A549 (cell line): ENCODE results near the gene PTCH2. TPM values are rescaled to one million over a fixed set of nuclear protein-coding genes. Genes with fewer than 3 reads are reported as not detected.
"Not testable (repeated sequence)": the region's sequence is repeated elsewhere in the genome, so short reads cannot be mapped to it uniquely, and the experiment has no call there.

Experiments used
- ATAC-seq, 2 experiments: fragments of 200-7000 bp in 1 of 2; fragments of >200 bp in 1 of 2; cut with Nextera tagmentation in 1 of 2; cut with Tn5 transposase in 1 of 2; 3 replicates each; pipeline versions ENCODE4 v1.8.0 to v1.9.1; 2018 to 2020; ENCODE audit warnings: mild to moderate bottlenecking in 1 of 2, moderate library complexity in 1 of 2
- CTCF ChIA-PET: fragments of 300-600 bp; sonication (Branson Sonifier 250); formaldehyde crosslinking; extraction: SDS; loops from one replicate; lab custom pipeline; 2021; ENCODE audit warnings: antibody characterized with exemption, inconsistent platforms; lab: Yijun Ruan, JAX
- POLR2A ChIA-PET: fragments of 350-600 bp; formaldehyde crosslinking; extraction: SDS; loops from one replicate; lab custom pipeline; 2021; ENCODE audit warnings: antibody characterized with exemption, inconsistent platforms; lab: Yijun Ruan, JAX
- DNase-seq, 2 experiments: peaks; one replicate each; pipeline versions ENCODE4 v3.0.0 to v3.0.0-alpha.2; 2011 to 2016; ENCODE audit warnings: low read depth in 1 of 2, low spot score in 1 of 2
- FAIRE-seq: peaks from 2 replicates; lab custom pipeline; 2011; peaks lifted over from hg19 to GRCh38; lab: Jason Lieb, UNC
- H3K27ac ChIP-seq, 2 experiments: fragments of >200 bp; sonication (Bioruptor Twin); formaldehyde crosslinking; 3 replicates each; pipeline ENCODE4 v1.5.1; 2016 to 2017
- H3K4me1 ChIP-seq: fragments of >200 bp; sonication (Bioruptor Twin); formaldehyde crosslinking; 3 replicates; pipeline ENCODE4 v1.6.1; 2016
- H3K4me2 ChIP-seq: fragments of >200 bp; sonication (Bioruptor Twin); formaldehyde crosslinking; 3 replicates; pipeline ENCODE4 v1.6.1; 2016
- H3K4me3 ChIP-seq: fragments of >200 bp; sonication (Bioruptor Twin); formaldehyde crosslinking; 3 replicates; pipeline ENCODE4 v1.5.1; 2016
- H3K9me3 ChIP-seq: fragments of >200 bp; sonication (Bioruptor Twin); formaldehyde crosslinking; 3 replicates; pipeline ENCODE4 v1.6.1; 2016
- GATA3 ChIP-seq: IDR thresholded peaks from 2 replicates; pipeline ENCODE4 v1.6.1; 2012; ENCODE audit warnings: borderline replicate concordance
- RAD21 ChIP-seq, 2 experiments: fragments of >200 bp in 1 of 2; sonication (Bioruptor Twin) in 1 of 2; formaldehyde crosslinking in 1 of 2; IDR thresholded peaks in 1 of 2; conservative IDR thresholded peaks in 1 of 2; 2 replicates in 1 of 2; 3 replicates in 1 of 2; pipeline ENCODE4 v1.6.1; 2012 to 2018; ENCODE audit warnings: inconsistent platforms in 1 of 2
- SMC3 ChIP-seq: fragments of >200 bp; sonication (Bioruptor Twin); formaldehyde crosslinking; IDR thresholded peaks from 3 replicates; pipeline ENCODE4 v1.6.1; 2018; ENCODE audit warnings: inconsistent platforms
- WGBS: methylation state at CpG from one replicate; pipeline ENCODE4 v1.1.6; 2017; ENCODE audit errors: missing lambda C conversion rate; 5-methylcytosine and 5-hydroxymethylcytosine counted together
- polyA plus RNA-seq, 4 experiments: library from polyadenylated mRNA; depleted of rRNA in 3 of 4; stranded (reverse); fragments of >200 nt; fragmentation: RNase III in 1 of 4; extraction: RNeasy Plus Mini Kit Qiagen cat#74134 plus additional on column Dnase treatment in 1 of 4; gene quantifications; 2 replicates in 3 of 4; 3 replicates in 1 of 4; pipeline ENCODE4 v1.2.3, GENCODE V29; 2011 to 2017
- TF ChIP-seq, protein P1 (sequence below): fragments of >200 bp; sonication (Bioruptor Twin); formaldehyde crosslinking; IDR thresholded peaks from 2 replicates; pipeline ENCODE4 v1.6.1; 2016
- TF ChIP-seq, protein P2 (sequence below): IDR thresholded peaks from 2 replicates; pipeline ENCODE4 v1.6.1; 2012; ENCODE audit warnings: low read depth, borderline replicate concordance
- TF ChIP-seq, protein P3 (sequence below): fragments of 250-450 bp; sonication (Bioruptor Pico); IDR thresholded peaks from 2 replicates; pipeline ENCODE4 v1.5.0; 2020; ENCODE audit warnings: low read depth, mild to moderate bottlenecking, moderate library complexity
- TF ChIP-seq, protein P4 (sequence below): fragments of 200-600 bp; sonication (generic); IDR thresholded peaks from 2 replicates; pipeline ENCODE4 v1.6.1; 2016; ENCODE audit warnings: antibody characterized with exemption, mild to moderate bottlenecking, moderate library complexity
- TF ChIP-seq, protein P5 (sequence below): fragments of >200 bp; sonication (Bioruptor Twin); formaldehyde crosslinking; IDR thresholded peaks from 3 replicates; pipeline ENCODE4 v1.5.1; 2016

PTCH2 gene
- polyA plus RNA-seq, 2 of the 4 experiments (the other 2 are of a cell fraction), result 0.14 to 0.32 TPM

DNA sequence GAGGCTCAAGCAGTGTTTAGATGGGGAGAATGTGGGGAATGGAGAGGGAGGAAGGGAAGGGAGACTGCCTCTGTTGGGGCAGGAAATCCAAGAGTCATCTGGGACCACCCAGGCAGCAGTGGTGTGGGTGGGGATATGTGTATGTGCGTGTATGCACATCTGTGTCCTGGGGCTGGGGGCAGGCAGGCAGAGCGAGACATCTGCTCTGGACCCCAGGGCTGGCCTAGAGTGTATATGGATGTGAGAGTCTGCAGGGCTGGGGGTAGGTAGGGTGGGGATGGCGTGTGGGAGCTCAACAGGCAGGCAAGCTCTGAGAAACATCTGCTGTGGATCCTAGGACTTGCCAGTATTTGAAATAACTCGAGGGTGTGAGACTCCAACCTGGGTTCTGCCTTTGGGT, 3.5 kb downstream of the PTCH2 start:
- no peak for TF ChIP-seq GATA3
- TF ChIP-seq, protein P1, sequence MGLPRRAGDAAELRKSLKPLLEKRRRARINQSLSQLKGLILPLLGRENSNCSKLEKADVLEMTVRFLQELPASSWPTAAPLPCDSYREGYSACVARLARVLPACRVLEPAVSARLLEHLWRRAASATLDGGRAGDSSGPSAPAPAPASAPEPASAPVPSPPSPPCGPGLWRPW, result no peak
- TF ChIP-seq, protein P2, sequence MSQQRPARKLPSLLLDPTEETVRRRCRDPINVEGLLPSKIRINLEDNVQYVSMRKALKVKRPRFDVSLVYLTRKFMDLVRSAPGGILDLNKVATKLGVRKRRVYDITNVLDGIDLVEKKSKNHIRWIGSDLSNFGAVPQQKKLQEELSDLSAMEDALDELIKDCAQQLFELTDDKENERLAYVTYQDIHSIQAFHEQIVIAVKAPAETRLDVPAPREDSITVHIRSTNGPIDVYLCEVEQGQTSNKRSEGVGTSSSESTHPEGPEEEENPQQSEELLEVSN, result no peak
- TF ChIP-seq, protein P3, sequence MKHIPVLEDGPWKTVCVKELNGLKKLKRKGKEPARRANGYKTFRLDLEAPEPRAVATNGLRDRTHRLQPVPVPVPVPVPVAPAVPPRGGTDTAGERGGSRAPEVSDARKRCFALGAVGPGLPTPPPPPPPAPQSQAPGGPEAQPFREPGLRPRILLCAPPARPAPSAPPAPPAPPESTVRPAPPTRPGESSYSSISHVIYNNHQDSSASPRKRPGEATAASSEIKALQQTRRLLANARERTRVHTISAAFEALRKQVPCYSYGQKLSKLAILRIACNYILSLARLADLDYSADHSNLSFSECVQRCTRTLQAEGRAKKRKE (CRISPR knock-in tag), result no peak
- H3K27ac ChIP-seq, result no peak overlapping the region
- H3K4me1 ChIP-seq, result peaks cover 3% of the 10 kb centered on the region; the same call in 1 of the 3 replicates
- ChIA-PET POLR2A (no interaction called here), CTCF (interaction anchor here (0.6 to 0.9 kb wide), 2 partner anchors 52 to 653 kb away, joined by 3 read pairs; no protein-coding TSS in a partner anchor)
- FAIRE-seq (no peak), ATAC-seq (no peak), DNase-seq (no peak)
- H3K9me3 ChIP-seq, result no peaks in the 10 kb centered on the region
- 68% methylated on average over 4 of the region's 4 CpGs for WGBS
- H3K4me3 ChIP-seq, result no peak overlapping the region
- H3K4me2 ChIP-seq, result no peak overlapping the region

DNA sequence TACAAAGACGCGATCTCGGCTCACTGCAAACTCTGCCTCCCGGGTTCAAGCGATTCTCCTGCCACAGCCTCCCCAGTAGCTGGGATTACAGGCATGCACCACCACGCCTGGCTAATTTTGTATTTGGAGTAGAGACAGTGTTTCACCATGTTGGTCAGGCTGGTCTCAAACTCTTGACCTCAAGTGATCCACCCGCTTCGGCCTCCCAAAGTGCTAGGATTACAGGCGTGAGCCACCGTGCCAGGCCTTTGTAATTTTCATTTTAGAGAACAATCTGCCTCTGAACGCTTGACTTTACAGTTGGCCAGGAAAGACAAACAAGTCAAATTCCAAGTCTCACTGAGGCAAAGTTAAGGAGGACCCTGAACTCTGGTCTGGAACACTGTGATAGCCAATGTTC, 4.8 kb downstream of the PTCH2 start:
- DNase-seq, H3K4me1 ChIP-seq, H3K4me3 ChIP-seq, ATAC-seq, H3K4me2 ChIP-seq, H3K9me3 ChIP-seq, H3K27ac ChIP-seq, POLR2A ChIA-PET, FAIRE-seq: not testable (repeated sequence)
- CTCF ChIA-PET, result interaction anchor here (0.6 to 2.7 kb wide), 2 partner anchors 11 to 656 kb away, joined by 4 to 14 read pairs; no protein-coding TSS in a partner anchor
- 92% methylated on average over 10 of the region's 11 CpGs for WGBS

DNA sequence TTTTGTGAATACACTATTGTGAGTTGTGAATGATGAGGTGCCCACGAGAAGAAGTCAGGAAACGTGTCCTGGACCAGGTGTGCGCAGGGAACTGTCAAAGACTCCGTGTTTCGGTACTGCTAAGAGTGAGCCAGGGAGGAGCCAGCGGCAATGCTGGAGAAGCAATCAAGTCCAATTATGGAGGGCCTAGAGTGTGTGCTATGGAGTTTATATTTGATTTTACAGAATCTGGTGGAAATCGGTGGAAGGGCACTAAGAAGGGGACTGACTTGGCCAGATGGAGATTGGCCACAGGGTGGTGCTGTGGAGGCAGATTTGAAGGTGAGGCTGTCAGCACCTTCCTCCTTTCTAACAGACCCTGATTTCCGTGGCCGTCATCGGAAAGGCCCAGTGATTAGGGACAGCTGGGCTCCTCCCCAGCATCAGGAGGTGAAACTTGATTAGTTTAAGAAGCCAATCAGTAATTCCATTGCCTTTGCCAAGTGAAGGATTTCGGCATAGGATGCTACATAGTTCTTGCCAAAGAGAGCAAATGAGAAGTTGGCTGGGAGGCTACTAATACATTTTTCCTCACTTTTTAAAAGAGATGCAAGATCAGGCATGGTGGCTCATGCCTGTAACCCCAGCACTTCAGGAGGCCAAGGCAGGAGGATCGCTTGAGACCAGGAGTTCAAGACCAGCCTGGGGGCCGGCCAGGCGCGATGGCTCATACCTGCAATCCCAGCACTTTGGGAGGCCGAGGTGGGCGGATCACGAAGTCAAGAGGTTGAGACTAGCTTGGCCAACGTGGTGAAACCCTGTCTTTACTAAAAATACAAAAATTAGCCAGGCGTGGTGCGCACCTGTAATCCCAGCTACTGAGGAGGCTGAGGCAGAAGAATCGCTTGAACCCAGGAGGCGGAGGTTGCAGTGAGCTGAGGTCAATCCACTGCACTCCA, 7.0 kb downstream of the PTCH2 start:
- 55% methylated on average over 21 of the region's 23 CpGs for WGBS
- peak; percentile 89 to 94 for ATAC-seq
- ChIA-PET CTCF (interaction anchor here (0.5 to 2.7 kb wide), 16 partner anchors 9 to 522 kb away, joined by 3 to 14 read pairs (median 4); partner anchors contain the start of genes HECTD3 and RPS8), POLR2A (no interaction called here)
- peak; percentile 70 to 75 for TF ChIP-seq RAD21 (conservative IDR thresholded peaks at IDR 0.05 in 1 of 2, IDR thresholded peaks at IDR 0.05 in 1 of 2)
- peak; percentile 60 for TF ChIP-seq SMC3
- TF ChIP-seq, protein P4, sequence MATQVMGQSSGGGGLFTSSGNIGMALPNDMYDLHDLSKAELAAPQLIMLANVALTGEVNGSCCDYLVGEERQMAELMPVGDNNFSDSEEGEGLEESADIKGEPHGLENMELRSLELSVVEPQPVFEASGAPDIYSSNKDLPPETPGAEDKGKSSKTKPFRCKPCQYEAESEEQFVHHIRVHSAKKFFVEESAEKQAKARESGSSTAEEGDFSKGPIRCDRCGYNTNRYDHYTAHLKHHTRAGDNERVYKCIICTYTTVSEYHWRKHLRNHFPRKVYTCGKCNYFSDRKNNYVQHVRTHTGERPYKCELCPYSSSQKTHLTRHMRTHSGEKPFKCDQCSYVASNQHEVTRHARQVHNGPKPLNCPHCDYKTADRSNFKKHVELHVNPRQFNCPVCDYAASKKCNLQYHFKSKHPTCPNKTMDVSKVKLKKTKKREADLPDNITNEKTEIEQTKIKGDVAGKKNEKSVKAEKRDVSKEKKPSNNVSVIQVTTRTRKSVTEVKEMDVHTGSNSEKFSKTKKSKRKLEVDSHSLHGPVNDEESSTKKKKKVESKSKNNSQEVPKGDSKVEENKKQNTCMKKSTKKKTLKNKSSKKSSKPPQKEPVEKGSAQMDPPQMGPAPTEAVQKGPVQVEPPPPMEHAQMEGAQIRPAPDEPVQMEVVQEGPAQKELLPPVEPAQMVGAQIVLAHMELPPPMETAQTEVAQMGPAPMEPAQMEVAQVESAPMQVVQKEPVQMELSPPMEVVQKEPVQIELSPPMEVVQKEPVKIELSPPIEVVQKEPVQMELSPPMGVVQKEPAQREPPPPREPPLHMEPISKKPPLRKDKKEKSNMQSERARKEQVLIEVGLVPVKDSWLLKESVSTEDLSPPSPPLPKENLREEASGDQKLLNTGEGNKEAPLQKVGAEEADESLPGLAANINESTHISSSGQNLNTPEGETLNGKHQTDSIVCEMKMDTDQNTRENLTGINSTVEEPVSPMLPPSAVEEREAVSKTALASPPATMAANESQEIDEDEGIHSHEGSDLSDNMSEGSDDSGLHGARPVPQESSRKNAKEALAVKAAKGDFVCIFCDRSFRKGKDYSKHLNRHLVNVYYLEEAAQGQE, result no peak
- TF ChIP-seq, protein P5, sequence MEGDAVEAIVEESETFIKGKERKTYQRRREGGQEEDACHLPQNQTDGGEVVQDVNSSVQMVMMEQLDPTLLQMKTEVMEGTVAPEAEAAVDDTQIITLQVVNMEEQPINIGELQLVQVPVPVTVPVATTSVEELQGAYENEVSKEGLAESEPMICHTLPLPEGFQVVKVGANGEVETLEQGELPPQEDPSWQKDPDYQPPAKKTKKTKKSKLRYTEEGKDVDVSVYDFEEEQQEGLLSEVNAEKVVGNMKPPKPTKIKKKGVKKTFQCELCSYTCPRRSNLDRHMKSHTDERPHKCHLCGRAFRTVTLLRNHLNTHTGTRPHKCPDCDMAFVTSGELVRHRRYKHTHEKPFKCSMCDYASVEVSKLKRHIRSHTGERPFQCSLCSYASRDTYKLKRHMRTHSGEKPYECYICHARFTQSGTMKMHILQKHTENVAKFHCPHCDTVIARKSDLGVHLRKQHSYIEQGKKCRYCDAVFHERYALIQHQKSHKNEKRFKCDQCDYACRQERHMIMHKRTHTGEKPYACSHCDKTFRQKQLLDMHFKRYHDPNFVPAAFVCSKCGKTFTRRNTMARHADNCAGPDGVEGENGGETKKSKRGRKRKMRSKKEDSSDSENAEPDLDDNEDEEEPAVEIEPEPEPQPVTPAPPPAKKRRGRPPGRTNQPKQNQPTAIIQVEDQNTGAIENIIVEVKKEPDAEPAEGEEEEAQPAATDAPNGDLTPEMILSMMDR, result peak; percentile 63
- FAIRE-seq, result no peak
- Histone ChIP-seq H3K4me2 (peak overlapping the region; percentile 42), H3K4me3 (no peak overlapping the region), H3K27ac (no peak overlapping the region), H3K4me1 (no peaks in the 10 kb centered on the region), H3K9me3 (no peaks in the 10 kb centered on the region)
- peak; percentile 42 to 76 for DNase-seq
